Stimulated activated CD8-positive, alpha-beta memory T cell treated with anti-CD3 and anti-CD28 coated beads, Interleukin-15, amount 100 ng/mL, for 48 hours (primary cell): ENCODE measurements around the gene FGFR4.

Source experiments
- DNase-seq, 2 donors: peaks; one replicate each; pipeline ENCODE4 v3.0.0-alpha.2; 2020; ENCODE audit warnings: low read depth in 2 of 2

The FGFR4 gene

DNA sequence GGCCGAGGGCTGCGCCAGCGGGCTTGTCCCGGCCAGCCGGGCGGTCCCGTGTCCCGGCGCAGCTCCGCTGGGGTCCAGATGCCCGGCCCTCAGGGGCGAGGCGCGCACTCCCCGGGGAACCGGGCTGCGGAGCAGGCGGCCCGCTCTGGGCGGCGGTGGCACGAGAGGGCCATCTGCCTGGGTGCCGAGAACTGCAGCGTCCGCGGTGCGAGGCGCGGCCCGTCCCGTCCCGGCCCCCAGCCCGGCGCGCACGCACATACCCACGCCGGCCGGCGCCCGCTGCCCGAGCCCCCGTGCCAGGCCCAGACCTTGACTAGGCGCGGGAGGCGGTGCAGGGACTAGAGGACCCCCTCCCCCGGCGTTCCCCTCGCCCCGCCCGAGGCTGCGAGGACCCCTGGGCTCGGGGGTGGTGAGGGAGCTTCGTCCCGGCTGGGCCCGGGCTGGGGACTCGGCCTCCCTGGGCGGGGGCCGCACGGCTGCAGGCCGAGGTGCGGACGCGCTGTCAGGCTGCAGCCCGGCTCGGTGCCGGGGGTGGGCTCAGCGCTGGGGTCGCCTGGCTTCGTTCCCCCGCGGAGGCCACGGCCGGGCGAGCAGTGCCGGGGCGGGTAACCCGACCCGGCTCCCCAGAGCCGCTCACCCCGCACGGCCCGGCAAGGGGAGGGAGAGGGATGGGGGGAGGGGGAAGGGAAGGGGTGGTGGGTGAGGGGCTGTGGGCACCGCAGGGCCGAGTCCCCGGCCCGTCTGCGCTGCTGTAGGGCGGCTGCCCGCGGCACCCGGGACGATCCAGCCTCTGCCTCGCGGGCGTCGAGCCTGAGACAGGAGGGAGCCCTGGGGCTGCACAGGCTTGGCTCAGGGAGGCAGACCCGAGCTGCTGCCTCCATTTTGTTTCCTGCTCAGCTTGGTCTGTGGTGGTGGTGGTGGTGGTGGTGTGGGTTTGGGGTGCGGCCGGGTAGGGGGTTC lies 45.7 kb downstream of the FGFR4 start:
- DNase-seq: peak in 1 of 2 donors; percentile 11

DNA sequence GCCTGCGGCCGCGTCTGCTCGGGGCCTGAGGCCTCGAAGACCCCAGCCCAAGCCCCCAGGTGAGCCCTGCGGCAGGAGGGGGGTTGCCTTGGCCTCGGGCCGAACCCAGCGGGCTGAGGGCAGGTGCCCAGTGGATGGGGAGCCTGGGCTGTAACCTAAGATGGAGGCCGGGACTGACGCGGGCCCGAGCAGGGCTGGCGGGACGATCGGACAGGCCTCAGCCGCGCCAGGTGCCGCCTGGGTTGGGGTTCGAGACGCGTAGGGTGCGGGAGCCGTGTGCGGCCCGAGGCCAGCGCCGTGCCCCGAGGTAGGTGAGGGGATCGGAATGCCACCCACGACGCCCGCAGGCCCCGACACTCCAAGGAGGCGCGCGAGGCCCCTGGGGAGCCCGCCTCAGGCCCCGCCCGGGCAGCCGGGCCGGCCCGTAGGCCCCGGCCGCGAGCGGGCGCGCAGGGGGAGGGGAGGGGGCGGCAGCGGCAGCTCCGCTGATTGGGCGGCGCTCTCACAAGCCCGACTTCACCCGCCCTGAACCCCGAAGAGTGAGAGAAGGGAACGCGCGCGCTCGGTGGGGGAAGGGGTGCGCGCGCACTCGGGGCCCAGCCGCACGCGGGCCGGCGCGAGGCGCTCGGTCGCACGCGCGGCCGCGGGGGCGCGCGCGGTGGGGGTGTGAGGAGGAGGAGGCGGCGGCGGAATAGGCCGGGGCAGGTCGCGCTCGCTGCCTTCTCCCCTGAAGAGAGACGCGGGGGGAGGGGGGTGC lies 46.6 kb downstream of the FGFR4 start, which contains the start of gene NSD1:
Gene NSD1, plus strand, starts transcription at position 678 of the 757 bp plus-strand sequence. CDS start 1,331 bp downstream, outside the sequence.
- peak; percentile 86 to 90 for DNase-seq

DNA sequence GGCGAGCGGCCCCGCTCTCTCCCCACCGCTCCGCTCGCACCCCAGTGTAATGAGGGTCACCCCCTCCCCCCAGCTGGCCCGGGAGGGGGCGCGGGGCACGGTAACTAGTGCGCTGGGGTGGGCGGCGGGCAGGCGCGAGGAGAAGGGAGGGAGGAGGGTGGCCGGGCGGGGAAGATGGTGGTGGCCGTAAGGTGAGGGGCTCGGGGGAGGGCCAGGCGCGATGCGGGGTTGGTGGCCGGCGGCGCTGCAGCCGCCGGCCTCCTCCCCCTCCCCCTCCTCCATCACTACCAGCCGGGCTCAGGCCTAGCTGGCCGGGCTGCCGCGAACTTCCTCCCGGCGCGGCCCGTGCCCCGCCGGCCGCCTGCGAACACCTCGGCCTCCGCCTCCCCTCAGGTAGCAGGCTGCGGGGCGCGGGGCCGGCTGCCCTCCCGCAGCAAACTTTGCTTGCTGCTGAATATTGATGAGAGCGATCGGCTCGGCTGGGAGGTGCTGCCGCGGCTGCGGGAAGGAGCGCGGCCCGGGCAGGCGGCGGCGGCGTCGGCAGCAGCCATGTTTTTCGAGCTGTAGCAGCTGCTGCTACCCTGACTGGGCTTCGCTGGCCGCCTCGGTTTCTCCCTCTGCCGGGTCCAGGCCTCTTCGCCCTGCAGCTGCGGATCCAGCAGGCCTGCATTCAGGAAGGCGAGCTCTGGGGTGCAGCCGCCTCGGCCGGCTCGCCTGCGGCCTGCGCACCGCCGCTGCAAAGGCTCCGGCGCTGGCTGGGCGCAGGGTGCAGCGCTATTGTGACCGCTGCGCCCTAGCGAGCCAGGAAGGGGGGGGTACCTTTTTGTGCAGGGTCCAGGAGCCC lies 47.4 kb downstream of the FGFR4 start:
- DNase-seq: peak; percentile 16 to 30

DNA sequence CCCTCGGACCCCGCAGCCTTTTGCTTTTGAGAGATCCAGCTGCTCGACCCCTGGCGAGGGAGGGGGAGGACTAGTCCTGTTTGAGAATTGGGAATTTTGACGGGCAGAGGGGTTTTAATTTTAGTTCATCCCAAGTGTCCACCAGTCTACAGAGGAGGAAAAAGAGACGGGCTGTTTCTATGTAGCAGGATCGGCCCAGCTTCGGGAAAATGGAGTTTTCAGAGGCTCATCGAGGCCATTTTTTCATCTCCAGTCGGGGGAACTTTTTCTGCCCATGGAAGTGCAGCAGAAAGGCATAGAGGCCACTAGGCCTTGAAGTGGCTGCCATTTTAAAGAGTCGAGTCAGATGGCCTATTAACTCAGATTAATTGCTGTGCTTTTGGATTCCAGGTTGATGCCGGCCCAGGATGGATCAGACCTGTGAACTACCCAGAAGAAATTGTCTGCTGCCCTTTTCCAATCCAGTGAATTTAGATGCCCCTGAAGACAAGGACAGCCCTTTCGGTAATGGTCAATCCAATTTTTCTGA lies 48.0 kb downstream of the FGFR4 start:
- DNase-seq: no peak

DNA sequence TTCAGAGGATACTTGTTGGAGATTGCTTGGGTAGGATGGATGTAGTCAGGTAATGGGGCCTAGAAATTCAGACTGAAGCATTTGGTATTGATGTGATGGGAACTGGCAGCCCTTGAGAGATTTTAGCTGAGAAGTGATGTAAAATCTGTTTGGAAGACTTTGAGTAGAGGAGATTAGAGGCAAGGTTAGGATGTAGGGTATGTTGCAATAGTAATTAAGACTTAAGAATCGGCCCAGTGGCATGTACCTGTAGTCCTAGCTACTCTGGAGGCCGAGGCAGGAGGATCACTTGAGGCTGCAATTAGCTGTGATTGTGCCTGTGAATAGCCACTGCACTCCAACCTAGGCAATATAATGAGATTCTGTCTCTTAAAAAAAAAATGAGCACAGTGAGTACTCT lies 53.6 kb downstream of the FGFR4 start:
- DNase-seq: no peak

DNA sequence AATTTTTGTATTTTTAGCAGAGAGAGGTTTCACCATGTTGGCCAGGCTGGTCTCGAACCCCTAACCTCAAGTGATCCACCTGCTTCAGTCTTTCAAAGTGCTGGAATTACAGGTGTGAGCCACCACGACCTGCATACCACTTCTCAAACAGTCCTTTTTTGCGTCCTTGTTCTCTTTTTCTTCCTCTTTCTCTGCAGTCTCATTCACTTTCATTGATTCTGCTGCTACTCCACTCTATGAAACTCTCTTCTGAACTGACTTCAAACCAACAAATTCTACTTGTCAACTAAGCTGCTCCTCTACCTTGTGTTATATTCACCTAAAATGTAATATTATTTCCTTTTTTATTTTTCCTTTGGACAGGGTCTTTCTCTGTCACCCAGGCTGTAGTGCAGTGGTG lies 54.8 kb downstream of the FGFR4 start:
- DNase-seq: no peak

DNA sequence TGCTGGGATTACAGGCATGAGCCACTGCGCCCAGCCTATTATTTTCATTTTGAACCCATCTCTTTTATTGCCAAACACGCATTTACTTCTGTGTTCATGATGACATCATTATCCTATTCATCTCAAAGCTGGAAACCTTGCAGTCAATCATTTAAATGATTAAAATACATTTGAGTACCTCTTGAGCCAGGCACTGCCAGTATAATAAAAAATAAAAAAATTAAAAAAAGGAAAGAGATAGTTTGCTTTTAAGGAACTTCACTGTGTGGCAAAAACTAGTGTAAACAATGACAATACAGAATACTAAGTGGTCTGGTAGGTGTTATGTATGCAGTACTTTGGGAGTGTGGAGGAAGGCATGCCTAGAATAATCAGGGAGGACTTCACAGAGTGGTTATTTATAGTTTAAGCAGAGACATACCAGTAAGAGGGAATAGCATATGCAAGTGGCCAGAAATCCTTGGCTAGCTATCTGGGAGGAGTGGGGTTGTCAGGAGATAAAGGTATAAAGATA lies 55.4 kb downstream of the FGFR4 start:
- no peak for DNase-seq

DNA sequence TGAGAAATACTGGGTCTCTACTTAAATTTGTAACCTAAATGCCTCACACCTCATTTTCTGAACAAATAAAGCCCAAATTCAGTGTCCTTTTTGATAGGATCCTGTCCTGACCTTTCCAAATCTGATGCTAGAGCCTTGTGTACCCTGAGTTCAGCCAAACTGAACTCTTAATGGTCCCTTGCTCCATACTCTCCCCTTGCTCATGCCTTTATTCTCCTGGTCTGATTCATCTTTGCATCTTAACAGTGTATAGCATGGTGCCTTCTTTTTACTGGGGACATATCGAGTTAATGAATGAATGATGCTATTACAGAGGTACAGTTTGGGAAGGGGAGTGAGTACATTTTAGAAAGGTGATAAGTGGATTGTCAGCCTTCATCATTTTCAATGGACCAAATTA lies 56.1 kb downstream of the FGFR4 start:
- DNase-seq: no peak

DNA sequence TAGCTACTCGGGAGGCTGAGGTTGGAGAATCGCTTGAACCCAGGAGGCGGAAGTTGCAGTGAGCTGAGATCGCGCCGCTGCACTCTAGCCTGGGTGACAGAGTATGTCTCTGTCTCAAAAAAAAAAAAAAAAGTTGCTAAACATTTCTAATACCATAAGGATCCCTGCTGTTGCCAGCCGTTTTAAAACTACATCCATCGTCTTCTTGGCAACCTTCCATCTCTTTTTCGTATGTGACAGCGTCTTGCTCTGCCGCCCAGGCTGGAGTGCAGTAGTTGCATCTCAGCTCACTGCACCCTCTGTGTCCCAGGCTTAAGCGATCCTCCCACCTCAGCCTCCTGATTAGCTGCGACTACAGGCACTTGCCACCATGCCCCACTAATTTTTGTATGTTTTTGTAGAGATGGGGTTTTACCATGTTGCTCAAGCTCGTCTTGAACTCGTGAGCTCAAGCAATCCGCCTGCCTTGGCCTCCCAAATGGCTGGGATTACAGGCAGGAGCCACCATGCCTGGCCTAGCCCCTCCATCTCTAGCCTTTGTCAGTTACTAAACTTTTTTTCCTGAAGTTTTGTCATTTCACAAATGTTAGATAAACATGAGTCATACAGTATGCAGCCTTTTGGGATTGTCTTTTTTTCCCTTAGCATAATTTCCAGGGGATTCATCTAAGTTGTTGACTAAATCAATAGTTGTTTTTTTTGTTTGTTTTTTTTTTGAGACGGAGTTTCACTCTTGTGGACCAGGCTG lies 60.4 kb downstream of the FGFR4 start:
- no peak for DNase-seq
